PFSK-1 (cell line): ENCODE results near the gene CALHM4.

Experiments
- POLR2AphosphoS5 ChIP-seq: IDR thresholded peaks from 2 replicates; pipeline ENCODE4 v1.6.1; 2012; ENCODE audit warnings: low read depth, mild to moderate bottlenecking, control low read depth, low read length, moderate library complexity
- SIN3A ChIP-seq: IDR thresholded peaks from 2 replicates; pipeline ENCODE4 v1.6.1; 2012; ENCODE audit warnings: mild to moderate bottlenecking, low read length, moderate library complexity, borderline replicate concordance; ENCODE audit not compliant: insufficient read depth

DNA sequence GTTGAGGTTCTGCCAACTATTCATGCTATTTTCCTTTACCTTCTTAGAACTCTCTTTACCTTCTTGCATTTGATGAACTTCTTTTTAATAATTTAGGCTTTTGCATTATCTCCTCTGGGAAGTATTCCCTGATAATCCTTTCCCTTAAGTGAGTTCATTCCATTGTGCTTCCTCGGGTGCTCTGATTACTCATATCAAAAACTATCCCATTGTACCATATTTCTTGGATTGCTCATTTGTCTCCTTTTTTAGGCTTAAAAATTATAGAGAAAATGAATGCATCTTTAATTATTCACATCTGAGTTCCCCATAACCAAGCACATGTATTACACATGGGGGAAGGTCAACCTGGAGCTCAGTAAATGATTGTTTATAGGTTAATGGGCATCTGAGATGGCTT is 2.5 kb downstream of the CALHM4 start:
- no peak for TF ChIP-seq POLR2AphosphoS5
- TF ChIP-seq SIN3A: no peak
